Activated CD4-positive, alpha-beta T cell treated with anti-CD3 and anti-CD28 coated beads, Interleukin-10, Interleukin-2, amounts not matched to agents 100 ng/mL and 50 ng/mL, durations not matched to agents 16 hours and 8 hours (primary cell): ENCODE data around the gene IQGAP3.

Source experiments
- DNase-seq: peaks from one replicate; pipeline ENCODE4 v3.0.0-alpha.2; 2020

IQGAP3 gene

DNA sequence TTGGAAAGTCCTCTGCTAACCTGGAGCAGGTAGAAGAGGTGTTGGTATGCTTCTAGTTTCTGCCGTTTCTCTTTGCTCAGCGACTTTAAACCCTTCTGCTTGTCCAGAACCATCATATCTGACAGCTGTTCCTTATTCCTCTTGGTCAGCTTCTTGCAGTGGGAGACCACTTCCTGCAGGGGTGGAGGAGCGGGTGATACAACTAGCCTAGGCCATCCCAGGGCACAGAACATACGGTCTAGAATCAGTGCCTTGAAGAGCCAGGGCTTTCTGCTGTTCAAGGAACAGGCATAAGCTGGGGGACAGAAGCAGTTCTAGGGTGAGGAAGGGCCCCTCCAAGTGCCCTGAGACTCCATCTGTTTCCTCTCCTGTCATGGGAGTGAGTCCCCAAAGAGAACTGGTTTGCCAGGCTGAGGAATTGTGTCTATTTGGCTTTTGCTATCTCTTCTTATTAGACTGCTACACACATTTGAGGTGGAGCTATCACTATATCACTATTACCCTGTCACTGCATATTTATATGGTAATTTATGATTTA is 32.5 kb downstream of the IQGAP3 start:
- no peak for DNase-seq

DNA sequence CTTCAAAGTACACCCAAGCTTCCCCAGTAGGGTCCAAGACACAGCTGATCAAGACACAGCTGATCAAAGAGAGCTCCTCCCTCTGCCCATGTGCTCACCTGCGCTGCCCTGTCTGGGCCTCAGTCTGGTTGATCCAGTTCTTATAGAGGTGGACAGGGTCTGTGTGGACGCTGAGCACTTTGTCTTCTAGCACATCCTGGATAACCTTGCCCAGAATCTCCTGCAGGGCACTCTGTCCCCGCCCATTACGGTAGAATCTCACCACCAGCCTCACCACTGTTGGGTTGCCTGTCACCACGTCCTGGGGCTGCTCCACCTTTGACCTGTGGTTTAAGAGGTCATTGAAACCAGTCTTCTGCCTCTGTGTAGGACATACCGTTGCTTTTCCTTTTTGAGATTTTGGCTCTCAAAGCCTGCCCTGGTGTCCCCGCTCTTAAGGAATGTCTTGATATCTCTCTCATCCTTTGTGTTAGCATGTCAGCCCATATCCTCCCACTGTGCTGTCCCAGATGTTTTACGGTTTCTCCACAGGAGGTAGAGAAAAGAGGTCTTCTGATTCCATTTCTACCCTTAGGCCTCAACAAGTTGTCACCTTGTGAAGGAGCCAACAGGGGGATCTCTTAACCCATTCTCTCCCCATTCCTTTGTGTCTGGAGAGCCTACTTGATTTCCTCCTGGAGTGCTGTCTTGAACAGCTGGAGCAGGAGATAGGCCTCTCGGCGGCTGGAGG is 33.5 kb downstream of the IQGAP3 start:
- no peak for DNase-seq

DNA sequence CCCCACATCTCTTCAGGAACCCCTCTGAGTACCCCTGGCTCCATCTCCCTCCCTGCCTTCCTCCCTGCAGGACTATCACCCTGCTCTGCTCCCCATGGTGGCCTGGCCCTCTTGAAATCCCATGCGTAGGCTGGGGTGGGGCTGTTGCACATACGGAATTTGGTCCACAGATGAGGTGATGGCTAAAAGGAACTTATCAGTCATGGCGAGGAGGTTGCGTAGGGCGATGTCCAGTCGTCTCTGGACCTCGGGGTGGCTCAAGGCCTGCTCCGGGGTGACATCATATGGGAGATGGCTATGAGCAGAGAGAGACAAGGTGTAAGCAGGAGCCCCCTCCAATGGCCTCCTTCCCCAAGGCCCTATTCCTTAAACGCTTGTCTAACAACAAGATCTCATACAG is 35.3 kb downstream of the IQGAP3 start:
- no peak for DNase-seq

DNA sequence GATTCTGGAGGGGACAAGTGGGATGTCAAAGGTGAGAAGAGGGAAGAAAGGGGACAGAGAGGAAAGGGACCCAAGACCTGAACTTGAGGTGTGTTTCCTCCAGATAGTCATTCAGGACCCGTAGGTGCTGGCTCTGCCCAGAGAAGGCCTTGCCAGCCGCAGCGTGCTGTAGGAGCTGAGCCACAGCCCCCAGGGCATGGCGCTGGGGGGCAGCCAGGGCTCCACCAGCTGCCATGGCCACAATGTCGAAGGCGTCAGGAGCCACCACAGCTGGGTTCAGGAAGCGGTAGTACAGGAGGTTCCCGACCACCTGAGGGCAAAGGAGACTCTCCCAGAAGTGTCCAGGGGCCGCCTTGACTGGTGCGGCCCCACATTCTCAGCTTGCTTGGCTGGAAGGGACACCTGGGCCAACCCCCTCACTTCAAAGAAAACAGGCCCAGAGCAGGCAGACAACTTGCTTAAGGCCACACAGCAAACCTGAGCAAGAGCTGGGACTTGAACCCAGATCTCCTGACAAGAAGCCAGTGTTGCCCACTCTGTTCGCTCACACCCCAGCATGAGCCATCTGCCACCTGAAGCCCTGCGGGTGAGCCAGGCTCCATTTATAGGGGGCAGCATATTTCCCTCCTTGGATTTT is 37.8 kb downstream of the IQGAP3 start:
- DNase-seq, result no peak

DNA sequence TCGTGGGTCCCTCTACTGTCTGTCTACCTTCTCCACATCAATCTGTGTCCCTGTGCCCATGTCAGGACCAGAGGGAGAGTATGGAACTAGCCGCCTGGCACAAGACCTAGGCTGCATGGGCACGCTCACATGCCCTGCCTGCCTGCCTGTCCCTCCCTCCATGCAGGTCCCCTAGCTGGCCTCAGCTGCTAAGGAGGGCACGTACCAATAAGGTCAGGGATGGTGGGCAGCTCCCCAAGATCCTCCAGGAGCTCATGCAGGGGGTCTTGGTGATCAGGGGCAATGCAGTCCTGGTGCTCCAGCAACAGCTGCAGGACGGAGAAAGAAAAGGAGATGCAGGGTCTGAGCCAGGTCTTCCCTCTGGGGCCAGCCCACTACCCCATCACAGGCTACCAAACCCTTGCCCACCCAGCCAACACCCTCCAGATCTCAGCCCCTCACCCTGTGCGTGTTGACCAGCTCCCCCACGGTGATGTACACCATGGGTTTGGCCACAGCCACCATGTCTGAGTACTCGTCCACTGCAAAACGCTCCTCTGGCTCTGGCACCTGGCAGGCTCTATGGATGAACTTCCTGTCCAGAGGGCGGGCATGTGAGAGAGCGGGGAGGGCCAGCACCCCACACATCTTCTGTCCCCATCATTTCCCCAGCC is 38.7 kb downstream of the IQGAP3 start:
- DNase-seq, result no peak

DNA sequence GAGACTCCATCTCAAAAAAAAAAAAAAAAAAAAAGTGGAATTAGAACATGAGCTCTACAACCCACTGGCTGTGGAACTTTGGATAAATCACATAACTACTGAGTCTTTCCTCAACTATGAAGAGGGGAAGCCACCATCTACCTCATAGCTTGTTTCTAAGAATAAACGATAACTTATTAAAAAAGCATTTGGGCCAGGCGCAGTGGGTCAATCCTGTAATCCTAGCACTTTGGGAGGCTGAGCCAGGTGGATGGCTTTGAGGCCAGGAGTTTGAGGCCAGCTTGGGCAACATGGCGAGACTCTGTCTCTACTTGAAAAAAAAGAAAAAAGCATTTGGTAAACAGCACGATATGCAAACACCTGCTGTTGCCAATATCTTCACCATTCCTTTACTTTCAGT is 40.0 kb downstream of the IQGAP3 start:
- no peak for DNase-seq

DNA sequence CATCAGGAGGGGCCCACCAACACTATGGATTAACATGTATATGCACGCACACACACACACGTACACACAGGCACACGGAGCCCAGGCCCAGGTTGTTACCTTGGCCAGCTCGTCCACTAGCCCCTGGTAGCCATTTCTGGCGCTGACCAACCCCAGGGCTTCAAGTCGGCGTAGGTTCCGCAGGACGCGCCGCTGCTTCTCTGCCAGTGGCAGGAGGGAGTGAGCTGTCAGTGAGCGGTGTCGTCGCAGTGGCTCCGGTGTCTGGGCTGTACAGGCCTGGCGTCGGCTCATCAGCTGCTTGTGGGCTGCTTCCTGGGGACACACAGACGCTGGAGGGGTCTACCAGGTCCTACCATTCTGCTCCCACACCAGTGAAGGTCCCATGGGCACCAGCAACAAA is 42.4 kb downstream of the IQGAP3 start:
- DNase-seq, result no peak

DNA sequence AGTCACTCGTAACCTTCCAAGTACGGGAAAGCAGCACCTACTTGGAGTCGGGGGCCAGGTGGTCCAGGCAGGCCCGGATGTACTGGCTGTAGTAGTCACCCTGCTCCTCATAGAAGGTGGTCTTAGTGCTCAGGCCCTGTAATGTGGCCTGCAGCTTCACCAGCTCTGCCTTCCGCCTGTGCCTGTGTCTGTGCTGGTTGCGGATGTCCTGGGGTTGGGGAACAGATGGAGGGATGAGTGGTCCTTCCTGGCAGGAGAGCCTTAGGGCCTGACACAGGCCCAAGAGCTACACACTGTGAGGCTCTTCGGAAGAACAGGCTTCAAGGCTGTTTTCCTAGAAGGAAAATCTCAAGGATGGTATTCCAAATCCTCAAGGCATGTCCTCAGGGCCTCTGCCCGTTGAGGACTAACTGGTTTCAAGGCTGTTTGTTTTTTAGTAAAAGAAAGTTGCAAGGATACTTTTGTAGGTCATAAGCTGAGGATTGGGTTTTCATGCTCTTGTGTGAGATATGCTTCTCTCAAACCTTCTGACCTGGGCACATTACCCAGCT is 43.4 kb downstream of the IQGAP3 start:
- DNase-seq, result no peak

DNA sequence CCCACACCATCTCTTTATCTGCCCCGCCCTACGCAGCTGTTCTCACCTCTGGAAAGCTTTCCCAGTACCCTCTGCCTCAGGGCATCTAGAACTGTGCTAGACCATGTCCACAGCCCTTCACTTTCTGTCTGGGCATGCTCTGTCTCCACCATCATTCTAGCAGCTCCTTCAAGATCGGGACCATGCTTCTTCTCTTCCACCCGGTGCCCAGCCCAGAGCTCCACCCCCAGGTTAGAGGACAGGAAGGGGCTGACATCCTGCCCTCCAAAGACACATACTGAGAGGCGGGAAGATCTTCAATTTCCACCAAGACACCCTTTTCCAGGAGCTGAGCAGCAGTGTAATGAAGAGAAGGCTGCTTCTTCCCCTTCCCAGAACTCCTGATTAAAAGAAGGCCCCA is 44.1 kb downstream of the IQGAP3 start:
- no peak for DNase-seq

DNA sequence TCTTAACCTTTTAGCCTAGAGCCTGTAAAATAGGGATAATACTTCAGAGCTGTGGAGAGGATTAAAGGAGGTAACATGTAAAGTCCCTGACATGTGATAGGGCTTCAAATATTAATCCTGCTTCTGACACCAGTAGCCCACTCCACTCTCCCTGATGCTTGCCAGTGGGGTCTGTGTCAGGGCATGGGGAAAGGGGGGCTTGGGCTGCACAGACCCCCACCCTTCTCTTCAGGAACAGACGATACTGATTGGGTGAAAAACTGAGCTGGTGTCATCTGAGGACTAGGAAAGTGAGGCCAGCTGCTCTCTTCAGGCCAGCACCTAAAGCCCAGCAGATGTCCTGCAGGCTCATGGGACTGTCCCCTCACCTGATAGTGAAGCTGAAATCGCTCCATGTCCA is 44.8 kb downstream of the IQGAP3 start:
- DNase-seq, result no peak

DNA sequence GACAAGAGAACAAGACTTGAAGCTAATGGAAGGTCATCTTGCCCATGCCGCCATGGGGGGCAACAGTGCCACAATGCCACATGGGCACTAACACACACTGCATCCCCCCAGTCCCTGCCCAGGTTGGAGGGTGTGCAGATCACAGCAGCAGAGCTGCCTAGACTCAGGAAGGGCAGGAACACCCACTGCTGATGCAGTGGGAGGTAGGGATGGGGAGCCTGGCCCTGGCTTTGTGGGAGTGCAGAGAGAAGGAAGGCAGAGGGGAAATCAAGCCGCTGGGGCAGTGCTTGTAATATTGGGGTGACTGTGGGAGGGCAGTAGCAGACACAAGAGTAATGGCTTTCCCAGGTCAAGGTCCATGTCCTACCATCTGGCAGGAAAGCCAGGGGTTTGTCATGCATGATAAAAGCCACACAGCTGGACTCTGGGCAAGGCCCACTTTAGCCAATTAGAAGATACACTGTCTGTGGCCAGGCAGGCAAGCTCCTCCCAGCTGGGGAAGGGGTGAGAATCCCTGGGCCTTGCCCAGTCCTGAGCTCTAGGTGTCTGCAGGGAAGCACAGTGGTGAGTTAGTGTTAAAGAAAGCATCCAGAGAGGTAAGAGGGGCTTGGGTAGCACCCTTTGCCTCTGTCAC is 46.4 kb downstream of the IQGAP3 start:
- no peak for DNase-seq

DNA sequence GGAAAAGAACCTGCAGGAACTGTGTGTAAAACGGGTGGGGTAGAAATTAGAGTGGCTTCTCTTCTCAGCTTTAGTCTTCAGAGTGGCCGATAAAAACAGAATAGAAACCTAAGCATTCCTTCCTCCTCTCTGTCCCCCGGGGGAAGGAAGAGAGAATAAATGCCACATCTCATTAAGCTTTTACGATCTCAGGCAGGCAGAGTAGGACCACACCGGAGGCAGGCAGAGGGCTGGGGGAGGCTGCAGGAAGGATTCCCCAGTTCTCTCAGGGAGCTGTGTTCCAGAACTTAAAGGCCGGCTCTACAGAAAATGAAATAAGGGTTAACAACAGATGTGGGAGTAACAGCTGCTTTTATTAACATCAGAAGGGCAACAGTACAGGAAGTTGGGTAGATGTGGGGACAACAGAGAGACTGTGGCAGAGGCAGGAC is 47.3 kb downstream of the IQGAP3 start:
- no peak for DNase-seq

DNA sequence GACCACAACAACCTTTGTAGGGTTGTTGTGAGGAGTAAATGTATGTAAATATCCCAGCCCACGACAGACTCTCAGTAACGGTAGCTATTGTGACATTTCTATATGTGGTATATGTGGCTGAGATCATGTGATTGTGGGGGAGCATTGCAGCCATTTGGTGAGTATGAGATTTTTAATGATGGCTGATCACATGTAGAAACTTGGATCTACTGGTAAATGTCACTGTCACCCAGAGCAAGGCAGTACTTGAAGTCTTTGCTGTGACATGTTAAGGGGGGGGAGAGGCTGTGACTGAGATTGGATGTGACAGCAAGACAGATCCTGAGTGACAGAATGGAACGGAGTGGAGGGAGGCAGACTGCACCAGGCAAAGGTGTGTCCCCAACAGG is 47.9 kb downstream of the IQGAP3 start:
- peak; percentile 26 for DNase-seq

DNA sequence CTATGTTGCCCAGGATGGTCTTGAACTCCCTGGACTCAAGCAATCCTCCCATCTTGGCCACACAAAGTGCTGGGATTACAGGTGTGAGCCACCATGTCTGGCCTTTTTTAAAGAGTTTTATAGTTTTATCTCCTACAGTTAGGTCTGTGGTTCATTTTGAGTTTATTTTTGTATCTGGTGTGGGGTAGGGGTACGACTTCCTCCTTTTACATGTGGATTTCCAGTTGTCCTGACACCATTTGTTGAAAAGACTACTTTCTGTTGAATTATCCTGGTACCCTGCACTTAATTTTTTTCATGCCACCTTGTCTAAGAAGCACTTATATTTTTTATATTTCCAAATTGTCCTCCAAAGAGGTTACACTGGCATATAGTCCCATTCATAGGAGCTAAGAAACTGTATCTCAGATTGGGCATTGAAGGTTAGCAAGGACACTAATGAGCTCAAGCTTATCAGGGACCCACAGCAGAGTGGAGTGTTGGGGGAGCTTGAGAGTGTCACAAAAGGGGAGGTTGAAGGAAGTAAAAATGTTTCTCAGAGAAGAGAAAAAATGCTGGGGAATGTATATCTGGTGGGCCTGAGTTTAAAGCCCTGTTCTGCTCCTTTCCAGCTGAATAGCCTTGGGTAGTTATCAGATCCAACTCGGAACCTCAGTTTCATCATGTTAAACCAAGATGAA is 48.4 kb downstream of the IQGAP3 start:
- no peak for DNase-seq

DNA sequence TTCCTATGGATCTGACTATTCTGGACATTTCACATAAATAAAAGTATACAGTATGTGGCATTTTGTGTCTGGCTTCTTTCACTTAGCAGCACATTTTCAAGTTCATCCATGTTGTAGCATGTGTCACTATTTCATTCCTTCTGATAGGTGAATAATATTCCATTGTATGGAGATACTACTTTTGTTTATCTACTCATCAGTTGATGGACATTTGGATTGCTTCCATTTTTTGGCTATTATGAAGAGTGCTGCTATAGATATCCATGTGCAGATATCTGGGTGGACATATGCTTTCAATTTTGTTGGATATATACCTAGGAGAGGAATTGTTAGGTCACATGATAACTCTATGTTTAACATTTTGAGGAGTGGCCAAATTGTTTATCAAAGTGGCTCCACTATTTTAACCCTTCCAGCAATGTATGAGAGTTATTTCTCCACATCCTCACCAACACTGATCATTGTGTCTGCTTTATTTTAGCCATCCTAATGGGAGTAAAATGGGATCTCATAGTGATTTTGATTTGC is 49.9 kb downstream of the IQGAP3 start:
- no peak for DNase-seq

DNA sequence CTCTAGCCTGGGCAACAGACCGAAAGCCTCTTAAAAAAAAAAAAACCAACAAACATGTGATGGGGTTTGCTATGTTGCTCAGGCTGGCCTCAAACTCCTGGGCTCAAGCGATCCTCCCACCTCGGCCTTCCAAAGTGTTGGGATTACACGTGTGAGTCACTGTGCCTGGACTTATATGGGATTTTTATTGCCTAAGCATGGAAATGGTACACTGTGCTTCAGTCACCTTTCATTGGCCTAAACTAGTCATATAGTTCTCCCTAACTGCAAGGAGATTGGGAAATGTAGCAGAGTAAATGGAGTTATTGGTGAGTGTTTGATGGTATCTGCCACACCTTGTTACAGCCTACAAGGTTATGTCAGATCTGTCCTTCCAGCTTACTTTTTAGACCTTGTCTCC is 54.6 kb downstream of the IQGAP3 start:
- DNase-seq, result no peak

DNA sequence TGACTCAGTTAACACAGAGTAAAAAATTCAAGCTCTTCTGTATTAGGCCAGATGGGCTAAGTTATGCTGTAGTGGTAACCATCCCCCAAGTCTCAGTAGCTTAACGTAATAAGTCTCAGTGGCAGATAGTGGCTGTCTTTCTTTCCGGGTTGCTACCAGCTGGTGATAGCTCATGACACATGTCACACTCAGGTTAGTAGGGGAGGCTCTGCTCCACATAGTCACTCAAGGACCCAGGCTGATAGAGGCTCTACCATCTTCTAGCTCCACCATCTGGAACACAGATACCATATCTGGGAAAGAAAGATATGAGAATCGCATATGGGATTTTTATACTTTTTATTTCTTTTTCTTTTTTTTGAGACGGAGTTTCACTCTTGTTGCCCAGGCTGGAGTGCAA is 55.5 kb downstream of the IQGAP3 start:
- DNase-seq, result no peak

DNA sequence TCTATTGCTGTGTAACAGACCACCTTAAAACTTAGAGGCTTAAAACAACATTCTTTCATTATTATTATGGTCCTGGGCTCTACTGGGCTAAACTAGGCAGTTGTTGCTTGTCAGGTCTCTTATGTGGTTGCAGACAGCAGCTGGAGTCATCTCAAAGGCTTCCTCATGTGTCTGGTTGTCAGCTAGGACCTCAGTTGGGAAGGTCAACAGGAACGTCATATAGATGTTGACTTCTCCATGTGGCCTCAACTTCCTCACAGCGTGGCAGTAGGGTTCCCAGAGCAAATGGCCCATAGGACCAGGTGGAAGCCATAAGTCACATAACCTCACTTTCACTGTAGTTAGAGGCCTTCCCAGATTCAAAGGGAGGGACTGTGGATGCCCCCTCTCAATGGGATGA is 56.4 kb downstream of the IQGAP3 start:
- DNase-seq, result no peak

DNA sequence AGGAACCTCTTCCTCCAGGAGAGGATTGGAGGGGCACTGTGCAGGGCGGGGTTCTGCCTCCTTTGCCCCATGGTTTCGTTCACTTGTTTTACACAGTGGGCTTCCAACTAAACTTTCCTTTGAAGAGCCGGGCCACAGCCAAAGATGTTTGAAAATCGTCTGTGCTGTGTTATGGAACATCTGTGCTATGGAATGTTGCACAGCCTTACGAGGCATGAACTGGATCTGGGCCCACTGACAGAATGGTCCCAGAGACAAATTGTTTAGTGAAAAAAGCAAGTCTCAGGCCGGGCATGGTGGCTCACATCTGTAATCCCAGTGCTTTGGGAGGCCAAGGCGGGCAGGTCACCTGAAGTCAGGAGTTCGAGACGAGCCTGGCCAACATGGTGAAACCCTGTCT is 59.2 kb downstream of the IQGAP3 start:
- DNase-seq, result no peak

DNA sequence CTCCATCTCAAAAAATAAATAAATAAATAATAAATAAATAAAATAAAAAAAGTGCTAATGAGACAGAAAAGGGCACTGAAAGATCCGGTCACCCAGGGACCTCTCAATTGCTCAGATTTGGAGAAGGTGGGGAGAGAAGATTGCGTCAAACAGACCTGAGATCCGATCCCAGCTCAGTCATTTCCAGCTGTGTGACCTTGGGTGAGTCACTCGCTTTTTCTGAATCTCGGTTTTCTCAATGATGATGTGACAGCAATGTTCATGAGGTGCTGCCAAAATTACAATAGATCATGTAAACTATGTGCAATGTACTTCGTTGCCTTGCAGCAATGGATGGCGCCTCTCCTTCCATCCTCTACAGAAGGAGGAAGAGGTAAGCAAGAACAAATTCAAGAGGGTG is 60.7 kb downstream of the IQGAP3 start:
- DNase-seq, result peak; percentile 84

DNA sequence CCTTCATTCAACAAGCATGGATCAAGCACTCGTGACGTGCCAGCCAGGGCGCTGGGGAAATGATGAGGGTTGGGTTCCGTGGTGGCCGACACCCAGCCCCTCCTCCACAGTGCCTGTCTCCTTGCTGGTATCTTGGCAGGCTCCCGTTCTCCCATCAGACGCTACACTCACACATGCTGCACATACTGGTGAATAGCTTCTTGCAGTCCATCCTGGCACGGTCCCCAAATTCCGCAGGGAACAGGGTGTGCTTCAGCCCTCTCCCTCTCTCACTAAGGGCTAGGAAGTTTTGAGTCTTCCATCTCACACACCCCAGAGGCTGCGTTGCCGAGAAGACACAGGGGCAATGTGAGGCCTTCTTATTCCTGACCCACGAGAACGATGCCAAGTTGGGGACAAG is 61.7 kb downstream of the IQGAP3 start:
- DNase-seq, result no peak

DNA sequence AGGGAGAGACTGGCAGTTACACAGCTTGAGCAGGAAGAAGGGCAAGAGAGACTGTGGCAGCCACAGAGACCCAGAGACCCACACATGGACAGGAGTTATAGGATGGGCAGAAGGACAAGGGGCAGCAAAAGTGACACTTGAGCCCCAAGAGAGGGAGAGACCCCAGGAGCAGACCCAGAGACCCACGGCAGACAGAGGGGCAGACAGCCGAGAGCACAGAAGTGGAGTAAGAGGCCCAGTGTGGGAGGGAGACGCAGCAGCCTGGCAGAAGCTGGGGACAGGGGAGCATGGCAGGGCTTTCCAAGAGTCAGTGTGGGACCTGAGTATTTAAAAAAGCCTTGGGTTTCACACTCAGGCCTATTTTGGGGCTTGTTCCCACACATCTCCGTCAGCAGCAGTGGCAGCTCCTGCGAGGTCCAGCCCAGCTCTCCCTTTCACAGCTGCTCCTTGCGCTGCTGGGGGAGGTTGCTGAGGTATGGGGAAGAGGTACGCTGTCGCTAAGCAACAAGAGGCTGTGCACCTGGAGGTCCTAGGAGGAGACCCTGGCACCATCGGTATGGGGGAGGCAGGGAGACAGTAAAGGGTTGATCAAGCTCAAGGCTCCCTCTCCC is 62.8 kb downstream of the IQGAP3 start:
- DNase-seq, result no peak
